ENCODE results near the gene PDZD2. TPM values are rescaled to one million over a fixed set of nuclear protein-coding genes. Genes with fewer than 3 reads are reported as not detected.

Gene PDZD2
- polyA plus RNA-seq, 3 donors, result 0.10 TPM; not detected in 2

DNA sequence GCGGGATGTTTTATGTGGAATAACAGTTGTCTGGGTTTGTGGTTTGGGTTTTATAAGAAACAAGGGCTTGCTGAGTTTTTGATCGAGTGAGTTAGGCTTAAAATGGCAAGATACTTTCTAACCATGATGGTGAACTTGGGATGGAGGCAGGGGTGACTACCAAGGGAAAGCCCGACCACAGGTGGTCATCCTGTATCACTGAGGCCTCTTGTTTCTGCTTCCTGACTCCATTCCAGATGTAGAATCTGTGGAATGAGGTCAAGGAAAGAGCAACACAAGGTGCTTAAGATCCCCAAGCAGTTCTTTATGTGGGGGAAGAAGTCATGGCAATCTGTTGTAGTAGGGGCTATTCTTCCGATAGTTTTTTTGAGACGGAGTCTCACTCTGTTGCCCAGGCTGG is 412.9 kb downstream of the PDZD2 start:
- H3K9me3 ChIP-seq (replicated peaks in 1 of 2; ENCODE audit: control insufficient read depth in 1 of 2, insufficient read depth in 1 of 2, low read length in 2 of 2), result no peaks in the 10 kb centered on the region
- TF ChIP-seq, protein P1, sequence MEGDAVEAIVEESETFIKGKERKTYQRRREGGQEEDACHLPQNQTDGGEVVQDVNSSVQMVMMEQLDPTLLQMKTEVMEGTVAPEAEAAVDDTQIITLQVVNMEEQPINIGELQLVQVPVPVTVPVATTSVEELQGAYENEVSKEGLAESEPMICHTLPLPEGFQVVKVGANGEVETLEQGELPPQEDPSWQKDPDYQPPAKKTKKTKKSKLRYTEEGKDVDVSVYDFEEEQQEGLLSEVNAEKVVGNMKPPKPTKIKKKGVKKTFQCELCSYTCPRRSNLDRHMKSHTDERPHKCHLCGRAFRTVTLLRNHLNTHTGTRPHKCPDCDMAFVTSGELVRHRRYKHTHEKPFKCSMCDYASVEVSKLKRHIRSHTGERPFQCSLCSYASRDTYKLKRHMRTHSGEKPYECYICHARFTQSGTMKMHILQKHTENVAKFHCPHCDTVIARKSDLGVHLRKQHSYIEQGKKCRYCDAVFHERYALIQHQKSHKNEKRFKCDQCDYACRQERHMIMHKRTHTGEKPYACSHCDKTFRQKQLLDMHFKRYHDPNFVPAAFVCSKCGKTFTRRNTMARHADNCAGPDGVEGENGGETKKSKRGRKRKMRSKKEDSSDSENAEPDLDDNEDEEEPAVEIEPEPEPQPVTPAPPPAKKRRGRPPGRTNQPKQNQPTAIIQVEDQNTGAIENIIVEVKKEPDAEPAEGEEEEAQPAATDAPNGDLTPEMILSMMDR (IDR thresholded peaks at IDR 0.05), result no peak
- no peaks in the 10 kb centered on the region for H3K79me2 ChIP-seq (ENCODE audit: insufficient read depth, low read length)
- no peak overlapping the region for H3K4me2 ChIP-seq (replicated peaks; ENCODE audit: extremely low read depth, low read length, poor library complexity, severe bottlenecking)
- H3K27me3 Mint-ChIP-seq (ENCODE audit: low read depth in 3 of 3), result no peaks in the 10 kb centered on the region
- no peak overlapping the region for H3K27ac ChIP-seq (ENCODE audit: low read depth in 1 of 2, low read length in 2 of 2)
- H3K27ac Mint-ChIP-seq, result no peak overlapping the region
- DNase-seq, result no peak
- no peaks in the 10 kb centered on the region for H3K9me3 Mint-ChIP-seq
- H2AFZ ChIP-seq (ENCODE audit: insufficient read depth, low read depth, low read length, poor library complexity, severe bottlenecking), result no peak overlapping the region
- H3K9ac ChIP-seq (ENCODE audit: insufficient read depth, low read length, poor library complexity, severe bottlenecking), result no peak overlapping the region
- intact Hi-C loops (cut with micrococcal nuclease), result no loop called here
- no peak overlapping the region for H3K4me3 Mint-ChIP-seq
- no peak overlapping the region for H3K4me3 ChIP-seq (replicated peaks in 1 of 3; ENCODE audit: low read depth in 2 of 3, low read length in 3 of 3)
- H3K36me3 ChIP-seq (replicated peaks in 1 of 2; ENCODE audit: control insufficient read depth in 1 of 2, insufficient read depth in 2 of 2, low read length in 2 of 2), result no peaks in the 10 kb centered on the region
- 94% methylated on average over 3 of the region's 5 CpGs for WGBS (ENCODE audit: insufficient coverage)
- no peaks in the 10 kb centered on the region for H4K20me1 ChIP-seq (ENCODE audit: insufficient read depth, low read length)
- H3K36me3 Mint-ChIP-seq, result no peaks in the 10 kb centered on the region
- H3K4me1 Mint-ChIP-seq, result no peaks in the 10 kb centered on the region
- no peaks in the 10 kb centered on the region for H3K27me3 ChIP-seq (ENCODE audit: control insufficient read depth in 2 of 2, insufficient read depth in 2 of 2, low read length in 2 of 2)
- H3K4me1 ChIP-seq (ENCODE audit: control insufficient read depth in 1 of 2, insufficient read depth in 2 of 2, low read length in 2 of 2), result no peaks in the 10 kb centered on the region

DNA sequence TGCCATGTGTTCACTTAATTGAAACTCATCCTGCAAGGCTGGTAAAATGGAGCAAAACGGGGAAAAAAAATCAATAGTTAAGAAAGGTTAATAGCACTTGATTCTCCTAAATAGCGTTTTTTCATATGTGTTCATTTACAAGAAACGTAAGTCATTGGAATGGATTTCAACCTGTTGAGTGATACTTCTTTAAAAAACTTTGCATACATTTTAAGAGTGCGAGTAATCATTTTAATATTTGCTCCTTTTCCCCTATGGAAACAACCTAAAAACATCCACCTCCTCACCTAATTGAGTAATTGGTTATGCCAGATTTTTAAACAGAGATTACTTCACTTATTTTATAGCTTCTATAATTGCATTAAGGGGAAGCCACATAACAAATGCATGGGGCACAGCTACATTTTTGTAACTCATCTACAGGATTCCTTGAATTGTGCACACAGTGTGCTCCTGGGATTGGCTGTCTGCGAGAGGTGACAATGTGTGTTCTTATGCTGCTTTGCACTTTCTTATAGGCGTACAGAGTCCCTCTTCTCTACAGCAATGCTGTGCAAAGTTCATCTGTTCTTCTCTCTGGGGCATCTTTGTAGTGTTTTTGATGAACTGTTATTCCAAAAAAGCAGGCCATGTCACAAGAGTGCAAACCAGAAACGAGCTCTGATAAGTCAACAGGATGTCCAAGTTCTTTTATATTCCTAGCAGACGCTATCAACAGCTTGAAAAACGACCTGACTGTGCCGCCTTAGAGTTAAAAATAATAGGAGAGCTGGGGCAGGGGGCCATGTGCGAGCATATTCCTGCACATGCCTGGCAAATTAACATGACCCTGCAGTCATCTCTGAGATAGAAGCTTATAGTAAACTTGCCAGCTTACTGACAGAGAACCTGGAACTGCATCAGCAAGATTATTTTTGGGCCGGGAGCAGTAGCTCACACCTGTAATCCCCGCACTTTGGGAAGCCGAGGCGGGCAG is 417.2 kb downstream of the PDZD2 start:
- Mint-ChIP-seq H3K27ac (no peak overlapping the region), H3K27me3 (ENCODE audit: low read depth in 3 of 3) (no peaks in the 10 kb centered on the region), H3K4me3 (no peak overlapping the region), H3K36me3 (no peaks in the 10 kb centered on the region), H3K4me1 (no peaks in the 10 kb centered on the region), H3K9me3 (peaks cover 0 to 3% (median 0%) of the 10 kb centered on the region in 7 donors)
- H3K27me3 ChIP-seq (ENCODE audit: control insufficient read depth in 2 of 2, insufficient read depth in 2 of 2, low read length in 2 of 2), result no peaks in the 10 kb centered on the region
- no peak for DNase-seq
- H3K79me2 ChIP-seq (ENCODE audit: insufficient read depth, low read length), result no peaks in the 10 kb centered on the region
- no peak overlapping the region for H3K4me3 ChIP-seq (replicated peaks in 1 of 3; ENCODE audit: low read depth in 2 of 3, low read length in 3 of 3)
- no peaks in the 10 kb centered on the region for H3K36me3 ChIP-seq (replicated peaks in 1 of 2; ENCODE audit: control insufficient read depth in 1 of 2, insufficient read depth in 2 of 2, low read length in 2 of 2)
- 87% methylated on average over 13 of the region's 15 CpGs for WGBS (ENCODE audit: insufficient coverage)
- no peak overlapping the region for H3K4me2 ChIP-seq (replicated peaks; ENCODE audit: extremely low read depth, low read length, poor library complexity, severe bottlenecking)
- H3K9ac ChIP-seq (ENCODE audit: insufficient read depth, low read length, poor library complexity, severe bottlenecking), result no peak overlapping the region
- TF ChIP-seq, protein P1 (IDR thresholded peaks at IDR 0.05), result no peak
- no peak overlapping the region for H3K27ac ChIP-seq (ENCODE audit: low read depth in 1 of 2, low read length in 2 of 2)
- intact Hi-C loops (cut with micrococcal nuclease), result no loop called here
- H2AFZ ChIP-seq (ENCODE audit: insufficient read depth, low read depth, low read length, poor library complexity, severe bottlenecking), result no peak overlapping the region
- no peaks in the 10 kb centered on the region for H4K20me1 ChIP-seq (ENCODE audit: insufficient read depth, low read length)
- no peaks in the 10 kb centered on the region for H3K4me1 ChIP-seq (ENCODE audit: control insufficient read depth in 1 of 2, insufficient read depth in 2 of 2, low read length in 2 of 2)
- H3K9me3 ChIP-seq (replicated peaks in 1 of 2; ENCODE audit: control insufficient read depth in 1 of 2, insufficient read depth in 1 of 2, low read length in 2 of 2), result no peaks in the 10 kb centered on the region

Data from CD14-positive monocyte (primary cell).